NCI-H1092 treated with DMSO at 0.1 percent for 48 hours (cell line): ENCODE measurements around the gene TMEM129.

Experiments used
- DNase-seq: peaks from one replicate; lab custom pipeline; 2025; lab: John Stamatoyannopoulos, UW

The TMEM129 gene

DNA sequence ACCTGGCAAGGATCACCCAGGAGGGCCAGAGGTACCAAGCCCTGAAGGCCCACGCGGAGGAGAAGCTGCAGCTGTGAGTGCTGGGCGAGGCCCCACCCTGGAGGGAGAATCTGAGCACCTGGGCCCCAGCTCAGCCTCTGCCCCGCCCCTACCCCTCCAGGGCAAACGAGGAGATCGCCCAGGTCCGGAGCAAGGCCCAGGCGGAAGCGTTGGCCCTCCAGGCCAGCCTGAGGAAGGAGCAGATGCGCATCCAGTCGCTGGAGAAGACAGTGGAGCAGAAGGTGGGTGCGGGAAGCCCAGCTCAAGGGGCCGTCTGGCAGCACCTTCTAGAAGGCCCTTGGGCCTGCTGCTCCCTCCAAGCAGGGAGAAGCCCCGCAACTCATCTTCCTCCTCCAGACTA, 23.4 kb upstream of the TMEM129 start:
- no peak for DNase-seq

DNA sequence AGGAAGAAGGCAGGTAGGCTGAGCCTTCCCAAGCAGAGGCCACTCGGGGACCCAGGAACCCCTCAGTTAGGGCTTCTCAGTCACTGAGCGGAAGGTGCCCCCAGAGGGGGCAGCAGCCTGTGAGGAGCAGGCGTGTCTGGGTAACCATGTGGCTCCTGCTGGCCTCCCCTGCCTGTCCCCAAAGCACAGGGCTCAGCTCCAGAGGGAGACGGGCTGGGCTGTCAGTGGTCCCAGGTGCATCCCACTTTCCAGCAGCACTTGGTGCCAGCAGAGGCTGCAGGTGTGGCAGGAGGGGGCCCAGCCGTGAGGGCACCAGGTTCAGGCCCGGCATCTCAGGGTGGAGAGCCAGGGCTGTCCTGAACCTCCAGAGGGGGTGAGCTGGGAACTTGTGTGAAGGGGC, 22.9 kb upstream of the TMEM129 start:
- DNase-seq, result no peak

DNA sequence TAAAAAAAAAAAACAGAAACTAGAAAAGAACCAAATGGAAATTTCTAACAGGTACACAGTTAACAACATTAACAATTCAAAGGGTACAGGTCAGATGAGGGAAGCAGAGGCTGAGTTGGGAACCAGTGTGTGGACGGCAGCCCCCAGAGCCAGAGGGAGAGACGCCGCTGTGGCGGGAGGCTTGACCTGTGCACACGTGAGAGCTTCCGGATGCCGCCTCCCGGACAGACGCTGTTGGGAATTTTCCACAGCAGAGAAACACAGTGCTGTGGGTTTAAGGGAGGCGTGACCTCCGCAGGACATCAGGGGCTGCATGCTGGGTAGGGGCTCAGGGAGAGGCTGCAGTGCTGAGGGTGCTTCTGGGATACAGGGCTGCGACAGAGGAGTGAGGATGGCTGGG, 22.4 kb upstream of the TMEM129 start:
- no peak for DNase-seq

DNA sequence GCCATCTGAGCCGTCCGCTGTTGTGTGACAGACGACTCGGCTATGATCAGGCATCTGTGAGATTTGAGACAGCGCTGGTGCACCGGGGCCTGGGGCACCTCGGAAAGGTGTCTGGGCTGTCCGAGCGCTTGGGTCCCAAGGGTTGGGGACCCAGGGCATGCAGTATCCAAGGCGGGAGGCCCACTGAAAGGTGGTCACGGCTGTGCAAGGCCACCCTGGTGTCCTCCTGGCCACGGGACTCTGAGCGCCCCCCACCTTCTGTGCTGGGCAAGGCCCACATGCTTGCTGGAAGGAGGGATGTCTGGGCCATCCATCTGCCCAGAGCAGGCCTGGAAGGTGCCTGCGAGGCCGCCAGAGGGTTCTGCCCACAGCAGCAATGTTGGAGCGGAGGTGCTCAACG, 20.1 kb upstream of the TMEM129 start:
- DNase-seq, result no peak

DNA sequence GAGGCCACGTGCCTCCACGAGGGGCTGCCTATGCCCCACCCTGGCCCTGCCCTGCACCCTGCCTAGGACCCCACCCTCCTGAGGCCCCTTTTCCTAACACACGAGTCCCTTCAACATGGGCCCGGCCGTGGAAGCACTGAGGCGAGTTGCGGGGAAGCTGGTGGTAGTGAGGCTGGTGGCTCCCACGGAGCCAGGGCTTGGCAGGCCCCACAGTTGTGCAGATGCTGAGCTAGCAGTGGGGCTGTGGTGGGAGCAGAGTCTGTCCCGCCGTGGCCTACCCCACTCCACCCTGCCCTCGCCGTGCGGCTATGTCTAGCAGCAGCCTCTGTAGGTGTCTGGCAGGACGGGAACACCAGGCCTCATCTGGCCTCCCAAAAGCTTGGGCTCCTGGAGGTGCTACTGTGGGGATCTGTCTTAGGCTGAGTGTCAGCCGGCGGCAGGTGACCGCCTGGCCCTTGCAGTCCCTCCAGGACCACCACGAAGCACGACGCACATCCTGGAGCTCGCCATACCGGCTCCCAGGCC, 19.0 kb upstream of the TMEM129 start:
- no peak for DNase-seq

DNA sequence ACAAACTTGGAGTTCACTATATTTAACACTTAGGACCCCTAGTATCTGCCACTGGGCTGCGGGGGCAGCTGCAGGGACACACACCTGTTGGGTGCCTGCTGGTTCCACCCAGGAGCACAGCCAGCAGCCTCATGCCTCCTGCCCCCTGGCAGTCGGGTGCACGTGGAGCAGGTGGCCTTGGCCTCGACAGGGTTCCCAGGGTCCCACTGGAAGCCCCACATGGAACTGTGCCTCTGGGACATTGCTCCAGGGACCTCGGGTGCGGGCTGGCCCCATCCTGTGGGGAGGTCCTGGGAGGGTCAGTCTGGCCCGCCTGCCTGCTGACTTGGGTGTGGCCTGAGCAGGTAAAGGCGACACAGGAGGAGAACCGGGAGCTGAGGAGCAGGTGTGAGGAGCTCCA, 18.2 kb upstream of the TMEM129 start:
- DNase-seq, result no peak

DNA sequence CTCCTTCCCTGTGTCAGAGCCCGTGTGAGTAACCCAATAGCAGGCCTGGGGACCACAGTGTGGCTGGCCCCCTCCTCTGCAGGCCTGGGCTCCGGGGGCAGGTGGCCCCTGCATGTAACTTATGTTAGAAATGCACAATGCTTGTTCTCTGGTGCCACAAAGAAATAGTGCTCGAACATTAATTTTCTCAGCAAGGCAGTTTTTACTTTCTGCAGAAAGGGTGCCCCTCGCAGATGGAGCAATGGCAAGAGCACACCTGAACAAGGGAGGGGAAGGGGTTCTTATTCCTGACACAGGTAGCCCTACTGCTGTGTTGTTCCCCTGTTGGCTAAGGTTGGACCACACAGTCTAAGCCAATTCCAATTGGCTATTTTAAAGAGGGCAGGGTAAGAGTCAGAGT, 17.3 kb upstream of the TMEM129 start:
- no peak for DNase-seq

DNA sequence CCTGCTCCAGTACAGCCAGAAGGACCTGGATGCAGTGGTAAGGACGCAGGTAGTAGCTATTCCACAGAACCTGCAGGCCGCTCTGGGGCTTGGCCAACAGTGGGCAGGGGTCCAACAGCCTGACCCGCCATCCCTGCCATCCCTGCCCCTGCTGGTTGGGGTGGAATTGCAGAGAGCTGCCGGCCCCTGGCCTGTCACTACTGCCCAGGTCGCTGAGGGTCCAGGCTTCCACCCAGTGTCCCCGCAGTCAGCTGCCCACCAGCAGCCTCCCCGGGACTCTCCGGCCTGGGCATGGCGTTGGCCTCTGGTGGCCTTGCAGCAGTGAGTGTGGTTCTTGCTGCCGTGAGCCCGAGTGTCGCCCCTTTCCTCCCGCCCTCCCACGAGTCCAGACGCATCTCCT, 16.5 kb upstream of the TMEM129 start:
- DNase-seq, result no peak

DNA sequence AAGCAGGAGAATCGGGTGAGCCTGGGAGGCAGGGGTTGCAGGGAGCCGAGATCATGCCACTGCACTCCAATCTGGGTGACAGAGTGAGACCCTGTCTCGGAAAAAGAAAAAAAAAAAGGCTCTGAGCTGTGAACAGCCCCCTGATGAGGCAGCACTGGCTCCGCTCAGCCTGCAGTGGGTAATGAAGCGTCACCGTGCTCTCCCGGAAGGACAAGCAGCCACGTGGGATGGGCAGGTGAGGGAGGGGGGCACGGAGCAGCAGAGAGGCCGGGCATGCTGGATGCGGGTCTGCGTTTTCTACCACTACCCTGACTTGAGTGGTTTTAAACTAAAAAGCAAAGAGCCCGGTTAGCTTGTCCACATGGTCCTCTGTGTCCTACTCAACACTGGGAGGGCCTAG, 15.7 kb upstream of the TMEM129 start:
- DNase-seq, result no peak

DNA sequence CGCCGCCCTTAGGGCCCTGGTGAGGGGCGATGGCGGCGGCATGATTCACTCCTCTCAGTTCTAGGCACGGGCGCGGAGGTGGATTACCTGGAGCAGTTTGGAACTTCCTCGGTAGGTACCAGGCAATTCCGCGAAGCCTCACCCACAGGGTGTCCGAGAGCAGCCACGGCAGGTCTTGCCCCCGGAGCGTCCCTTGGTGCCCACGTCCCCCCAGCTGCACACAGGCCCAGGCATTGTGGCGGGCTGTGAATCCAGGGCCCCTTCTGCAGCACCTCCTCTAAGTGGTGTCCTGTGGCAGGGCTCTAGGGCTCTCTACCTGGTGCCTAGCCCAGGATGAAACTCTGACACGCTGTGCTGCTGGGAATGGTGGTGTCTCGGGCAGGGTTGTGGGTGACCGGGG, 14.1 kb upstream of the TMEM129 start:
- DNase-seq, result no peak

DNA sequence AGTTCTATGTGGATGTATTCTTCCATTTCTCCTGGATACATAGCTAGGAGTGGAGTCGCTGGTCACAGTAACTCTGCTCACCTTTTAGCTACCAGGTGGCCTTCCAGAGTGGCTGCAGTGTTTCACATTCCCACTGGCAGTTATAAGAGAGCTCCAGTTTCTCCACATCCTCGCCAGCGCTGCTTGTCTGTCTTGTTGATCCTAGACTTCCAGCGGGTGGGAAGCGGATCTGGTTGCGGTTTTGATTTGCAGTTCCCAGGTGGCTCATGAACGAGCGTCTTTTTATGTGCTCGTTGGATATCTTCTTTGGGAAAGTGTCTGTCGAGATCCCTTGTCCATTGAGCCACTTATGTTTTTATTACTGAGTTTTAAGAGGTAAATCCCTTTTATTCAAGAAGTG, 11.8 kb upstream of the TMEM129 start:
- no peak for DNase-seq

DNA sequence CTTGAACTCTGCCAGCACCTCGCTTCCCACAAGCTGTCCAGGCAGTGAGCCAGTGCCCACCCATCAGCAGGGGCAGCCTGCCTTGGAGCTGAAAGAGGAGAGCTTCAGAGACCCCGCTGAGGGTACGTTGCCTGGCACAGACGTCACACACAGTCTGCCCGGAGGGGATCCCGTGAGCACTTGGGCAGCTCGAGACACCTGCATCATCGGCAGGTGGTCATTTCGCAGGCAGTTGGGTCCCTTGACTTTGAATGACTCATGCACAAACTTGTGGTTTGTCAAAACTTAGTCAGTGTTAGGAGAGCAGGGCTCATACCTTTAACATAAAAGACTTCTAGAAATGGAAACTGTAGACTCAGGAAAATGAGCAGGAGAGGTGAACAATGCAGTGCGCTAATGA, 10.1 kb upstream of the TMEM129 start:
- no peak for DNase-seq

DNA sequence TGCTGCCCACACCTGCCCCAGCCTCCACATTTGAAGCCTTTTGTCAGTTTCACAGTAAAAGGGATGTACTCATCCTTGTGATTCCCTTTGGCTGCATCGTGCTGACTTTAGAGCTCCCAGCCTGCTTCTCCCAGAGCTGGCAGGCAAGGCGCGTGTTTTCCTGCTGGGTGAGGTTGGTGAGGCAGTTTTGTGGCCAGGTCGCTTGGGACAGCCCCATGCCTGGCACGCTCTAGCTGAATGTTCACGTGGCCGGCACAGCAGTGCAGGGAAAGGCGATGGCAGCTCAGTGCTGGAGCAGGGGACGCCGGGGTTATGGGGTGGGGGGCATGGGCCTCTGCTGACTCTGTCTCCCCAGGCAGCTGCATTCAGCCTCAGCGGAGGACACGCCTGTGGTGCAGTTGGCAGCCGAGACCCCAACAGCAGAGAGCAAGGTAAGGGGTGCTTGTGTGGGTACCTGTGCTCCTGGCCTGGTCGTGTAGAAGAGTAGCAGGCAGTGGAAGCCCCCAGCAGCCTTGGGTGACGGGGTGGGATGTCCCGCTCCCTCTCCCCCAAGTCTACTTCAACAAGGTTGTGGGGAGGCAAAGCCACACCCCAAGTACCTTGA, 9.5 kb upstream of the TMEM129 start:
- DNase-seq, result no peak

DNA sequence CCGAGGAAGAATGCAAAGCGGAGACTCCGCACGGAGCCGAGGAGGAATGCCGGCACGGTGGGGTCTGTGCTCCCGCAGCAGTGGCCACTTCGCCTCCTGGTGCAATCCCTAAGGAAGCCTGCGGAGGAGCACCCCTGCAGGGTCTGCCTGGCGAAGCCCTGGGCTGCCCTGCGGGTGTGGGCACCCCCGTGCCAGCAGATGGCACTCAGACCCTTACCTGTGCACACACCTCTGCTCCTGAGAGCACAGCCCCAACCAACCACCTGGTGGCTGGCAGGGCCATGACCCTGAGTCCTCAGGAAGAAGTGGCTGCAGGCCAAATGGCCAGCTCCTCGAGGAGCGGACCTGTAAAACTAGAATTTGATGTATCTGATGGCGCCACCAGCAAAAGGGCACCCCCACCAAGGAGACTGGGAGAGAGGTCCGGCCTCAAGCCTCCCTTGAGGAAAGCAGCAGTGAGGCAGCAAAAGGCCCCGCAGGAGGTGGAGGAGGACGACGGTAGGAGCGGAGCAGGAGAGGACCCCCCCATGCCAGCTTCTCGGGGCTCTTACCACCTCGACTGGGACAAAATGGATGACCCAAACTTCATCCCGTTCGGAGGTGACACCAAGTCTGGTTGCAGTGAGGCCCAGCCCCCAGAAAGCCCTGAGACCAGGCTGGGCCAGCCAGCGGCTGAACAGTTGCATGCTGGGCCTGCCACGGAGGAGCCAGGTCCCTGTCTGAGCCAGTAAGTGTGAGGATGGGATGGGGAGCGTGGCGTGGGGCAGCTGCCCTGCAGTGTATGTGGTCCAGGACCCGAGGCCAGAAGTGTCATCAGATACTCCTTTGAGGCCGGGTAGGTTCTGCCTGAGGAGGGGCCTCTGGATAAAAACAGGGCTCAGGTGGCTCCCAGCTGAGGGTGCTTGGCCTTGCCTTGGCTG, 7.2 kb upstream of the TMEM129 start:
- DNase-seq, result no peak

DNA sequence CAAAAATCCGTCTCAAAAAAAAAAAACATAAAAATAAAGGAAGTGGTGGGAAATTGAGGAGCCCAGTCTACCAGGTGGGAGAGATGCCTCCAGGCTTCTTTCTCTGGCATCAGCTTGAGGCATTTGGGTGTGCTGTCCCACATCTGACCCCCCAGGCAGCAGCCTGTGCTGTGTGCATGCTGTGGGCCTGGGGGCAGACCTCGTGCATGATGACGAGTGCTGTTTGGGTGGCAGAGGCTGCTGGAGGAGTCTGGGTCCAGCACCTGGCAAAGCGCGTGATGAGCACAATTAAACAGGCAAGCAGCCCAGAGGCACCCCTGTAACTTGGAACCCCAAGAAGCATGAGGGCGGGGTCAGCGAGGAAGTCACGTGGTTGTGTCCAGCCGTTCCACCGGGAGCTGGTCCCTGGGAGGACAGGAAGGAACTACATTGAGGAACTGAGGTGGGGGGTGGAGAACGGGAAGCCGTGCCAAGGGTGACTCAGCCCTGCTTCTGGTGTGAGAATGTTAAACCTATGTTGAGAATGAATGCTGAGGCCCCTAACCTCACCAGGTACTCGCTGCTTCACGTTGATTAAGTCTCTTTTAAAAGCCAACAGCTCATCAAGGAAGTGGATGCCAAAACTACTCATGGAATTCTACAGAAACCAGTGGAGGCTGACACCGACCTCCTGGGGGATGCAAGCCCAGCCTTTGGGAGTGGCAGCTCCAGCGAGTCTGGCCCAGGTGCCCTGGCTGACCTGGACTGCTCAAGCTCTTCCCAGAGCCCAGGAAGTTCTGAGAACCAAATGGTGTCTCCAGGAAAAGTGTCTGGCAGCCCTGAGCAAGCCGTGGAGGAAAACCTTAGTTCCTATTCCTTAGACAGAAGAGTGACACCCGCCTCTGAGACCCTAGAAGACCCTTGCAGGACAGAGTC, 6.3 kb upstream of the TMEM129 start:
- DNase-seq, result no peak

DNA sequence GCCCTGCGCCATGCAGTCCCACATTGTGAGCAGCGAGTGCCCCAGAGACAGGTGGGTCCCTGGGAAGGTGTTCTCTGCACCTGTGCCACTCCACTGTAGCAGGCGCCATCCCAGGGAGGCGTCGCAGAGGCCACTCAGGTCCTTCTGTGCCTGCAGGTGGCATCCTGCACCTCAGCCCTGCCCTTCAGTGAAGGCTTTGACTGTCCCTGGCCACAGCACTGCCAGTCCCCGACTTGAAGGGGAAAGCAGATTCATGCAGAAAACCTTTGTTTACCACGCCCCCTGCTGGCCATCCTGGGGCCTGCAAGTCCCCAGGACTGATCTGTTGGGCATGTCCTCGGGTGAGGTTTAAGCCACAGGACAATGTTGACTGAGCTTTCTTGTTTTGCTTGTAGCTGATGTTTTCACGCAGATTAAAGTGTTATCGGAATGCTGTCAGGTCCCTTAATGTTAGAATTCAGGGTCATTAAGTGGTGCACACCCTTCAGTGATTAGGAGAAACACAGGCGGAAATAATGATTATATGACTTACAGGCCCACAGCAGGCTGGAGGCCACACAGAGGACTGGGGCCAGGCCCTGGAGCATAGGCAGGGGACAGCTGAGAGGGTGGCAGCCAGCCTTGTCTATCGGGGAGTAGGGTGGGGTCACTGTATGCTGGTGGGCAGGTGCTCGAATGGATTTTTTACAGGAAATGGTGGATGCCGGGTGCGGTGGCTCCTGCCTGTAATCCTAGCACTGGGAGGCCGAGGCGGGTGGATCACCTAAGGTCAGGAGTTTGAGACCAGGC, 5.2 kb upstream of the TMEM129 start:
- peak; percentile 66 for DNase-seq

DNA sequence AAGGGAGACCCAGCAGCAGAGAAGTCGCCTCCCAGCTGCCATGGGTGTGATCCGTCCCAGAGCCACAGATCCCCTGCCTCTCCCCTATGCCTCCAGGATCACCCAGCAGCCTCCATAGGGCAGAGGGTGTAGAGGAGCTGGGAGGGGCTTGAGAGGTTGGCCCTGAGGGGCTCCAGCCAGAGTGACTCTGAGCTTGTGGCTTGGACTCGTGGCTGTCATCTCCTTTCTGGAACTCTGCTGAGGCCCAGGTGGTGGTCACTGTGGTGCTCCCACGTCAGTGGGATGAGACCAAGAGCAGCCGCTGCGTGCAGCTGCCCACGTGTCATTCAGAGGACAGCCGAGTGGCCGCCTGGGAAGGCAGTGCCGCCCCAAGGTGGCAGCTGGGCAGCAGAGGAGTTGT, 4.4 kb upstream of the TMEM129 start:
- no peak for DNase-seq

DNA sequence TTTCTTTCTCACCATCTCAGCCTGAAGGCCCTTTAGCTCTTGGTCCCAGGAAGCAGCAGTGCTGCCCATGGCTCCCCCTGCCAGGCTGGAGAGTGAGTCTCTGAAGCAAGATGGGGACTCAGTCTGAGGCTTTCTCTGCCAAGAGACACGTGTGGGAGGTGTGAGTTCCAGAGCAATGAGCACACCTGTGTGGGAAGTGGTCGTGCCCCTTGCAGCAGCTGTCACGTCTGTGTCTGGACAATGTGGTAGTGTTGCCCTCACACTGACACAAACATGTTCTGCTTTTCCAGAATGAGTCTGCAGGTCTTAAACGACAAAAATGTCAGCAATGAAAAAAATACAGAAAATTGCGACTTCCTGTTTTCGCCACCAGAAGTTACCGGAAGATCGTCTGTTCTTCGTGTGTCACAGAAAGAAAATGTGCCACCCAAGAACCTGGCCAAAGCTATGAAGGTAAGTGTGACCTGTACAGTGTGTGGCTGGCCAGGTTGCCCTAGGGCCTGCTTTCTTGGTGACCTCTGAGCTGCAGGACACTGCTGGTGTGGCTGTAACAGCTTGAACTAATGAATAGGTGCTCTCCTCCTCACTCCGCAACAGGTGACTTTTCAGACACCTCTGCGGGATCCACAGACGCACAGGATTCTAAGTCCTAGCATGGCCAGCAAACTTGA, 2.1 kb upstream of the TMEM129 start:
- no peak for DNase-seq

DNA sequence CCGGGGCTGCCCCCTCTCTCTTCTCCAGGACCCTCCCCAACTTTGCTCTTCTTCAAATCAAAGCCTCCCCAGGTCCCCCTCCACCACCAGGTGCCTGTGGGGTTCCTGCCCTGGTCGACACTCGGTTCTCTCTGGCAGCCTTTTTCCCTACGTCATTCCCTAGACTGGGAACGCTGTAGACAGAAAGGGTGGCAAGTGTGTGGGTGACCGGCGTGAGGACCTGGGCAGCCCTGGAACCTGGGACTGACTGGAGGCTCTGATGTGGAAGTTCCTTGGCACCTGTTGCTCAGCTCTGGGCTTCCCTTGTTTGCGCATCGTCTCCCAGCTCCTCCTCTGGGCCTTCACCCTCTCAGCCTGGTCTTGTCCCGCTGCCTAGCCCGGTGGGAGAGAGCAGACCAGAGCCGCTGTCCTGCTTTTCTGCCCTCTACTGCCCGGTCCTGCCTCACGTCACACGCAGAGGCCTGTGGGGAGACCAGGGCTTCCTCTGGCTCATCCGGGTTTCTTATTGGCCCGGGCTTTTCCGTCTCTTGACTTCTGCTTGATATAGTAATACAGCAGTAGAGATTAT, 1.5 kb upstream of the TMEM129 start:
- DNase-seq, result no peak

DNA sequence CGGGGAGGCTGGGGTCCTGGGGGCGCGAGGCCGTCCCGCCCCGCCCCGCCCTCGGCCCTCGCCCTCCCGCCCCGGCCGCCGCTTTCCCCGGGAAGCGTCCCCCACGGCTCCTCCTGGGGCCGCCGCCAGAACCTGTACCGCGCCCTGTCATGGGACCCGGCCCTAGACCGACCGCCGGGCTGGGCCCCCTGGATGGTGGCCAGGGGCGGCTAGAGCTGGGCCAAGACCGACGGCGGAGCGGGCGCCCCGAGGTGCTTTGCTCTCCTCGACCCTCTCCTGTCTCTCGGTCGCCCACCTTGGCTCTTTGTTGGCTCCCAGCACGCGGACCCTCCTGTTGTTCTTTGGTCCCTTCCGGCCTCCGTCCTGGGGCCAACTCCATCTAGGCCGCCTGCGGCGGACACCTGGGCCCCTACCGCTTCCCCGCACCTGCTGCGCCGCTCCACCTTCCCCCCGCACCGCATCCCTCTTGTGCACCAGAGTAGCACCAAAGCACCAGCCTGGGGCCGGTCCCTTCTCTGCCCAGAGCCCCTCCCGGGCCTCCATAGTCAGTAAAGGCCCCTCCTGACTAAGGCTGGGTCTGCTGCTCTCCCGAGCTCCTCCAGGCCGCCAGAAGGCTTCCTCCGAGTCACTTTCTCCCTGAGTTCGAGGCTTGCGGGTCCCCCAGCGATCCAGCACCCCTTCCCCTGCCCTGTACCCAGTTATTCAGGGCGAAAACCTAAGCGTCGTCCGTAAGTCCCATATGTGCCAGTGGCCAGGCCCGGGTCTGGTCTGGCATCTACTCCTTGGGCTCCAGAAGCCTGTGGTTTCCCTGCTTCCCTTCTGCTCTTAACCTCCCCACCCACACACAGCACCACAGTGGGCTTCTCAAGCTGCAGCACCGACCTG, 785 bp upstream of the TMEM129 start:
- DNase-seq, result no peak
